ENCODE data around the gene TCEA2. TPM values are rescaled to one million over a fixed set of nuclear protein-coding genes. Genes with fewer than 3 reads are reported as not detected.
A peak's percentile ranks its signal among the peaks of the same experiment; 100 is the strongest.

Gene TCEA2
- total and polyA plus RNA-seq, 2 donors (not counting 1 experiment from before 2014, with no cell fraction given), result 58.1 to 63.9 TPM

DNA sequence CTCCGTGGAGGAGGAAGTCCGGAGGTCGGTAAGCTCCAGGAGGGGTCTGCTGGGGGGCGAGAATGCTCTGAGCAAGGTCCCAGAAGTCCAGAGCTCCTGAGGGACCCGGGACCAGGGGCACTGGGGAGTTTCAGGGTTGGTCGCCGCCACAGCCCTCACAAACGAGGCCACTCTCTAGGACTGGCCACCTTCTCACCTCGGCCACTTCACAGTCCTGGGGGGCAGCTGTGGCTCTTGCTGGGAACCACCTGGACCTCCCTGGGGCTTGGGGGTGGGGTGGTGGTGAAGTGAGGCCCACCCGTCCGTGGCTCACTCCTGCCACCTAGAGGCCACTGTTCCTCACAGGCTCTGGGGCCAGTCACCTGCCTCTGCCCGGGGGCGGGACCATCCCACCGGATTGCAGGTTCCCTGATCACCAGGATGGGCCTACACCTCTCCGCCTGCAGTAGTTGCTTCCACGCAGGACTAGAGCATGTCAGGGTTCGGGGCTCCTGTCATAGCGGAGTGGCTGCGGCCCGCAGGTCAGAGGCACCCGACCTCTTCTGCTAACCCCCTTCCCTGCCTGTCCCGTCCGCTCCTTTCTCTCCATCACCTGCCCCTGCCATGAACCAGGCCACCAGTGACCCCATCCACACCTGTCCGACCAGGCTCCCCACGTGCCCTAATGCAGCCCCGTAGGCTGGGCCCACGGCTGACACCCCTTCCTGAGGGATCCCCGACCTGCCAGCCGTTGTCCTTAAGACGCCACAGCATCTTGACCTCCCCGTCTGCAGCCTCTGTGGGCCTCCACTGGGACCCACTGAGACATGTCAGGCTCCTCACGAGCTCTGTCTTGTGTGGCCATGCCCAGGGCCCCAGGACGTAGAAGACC is 5.1 kb upstream of the TCEA2 start:
- H3K4me1 Mint-ChIP-seq, result peaks cover 16% of the 10 kb centered on the region
- WGBS (ENCODE audit: insufficient coverage), result 39% methylated on average over 30 of the region's 33 CpGs
- H3K27ac Mint-ChIP-seq, result peak overlapping the region; percentile 56
- Histone ChIP-seq H3K79me2 (ENCODE audit: control insufficient read depth, insufficient read depth, low read length) (no peaks in the 10 kb centered on the region), H3K27ac (ENCODE audit: low read length in 2 of 2) (no peak overlapping the region), H3K9me3 (ENCODE audit: control extremely low read depth in 1 of 3, control insufficient read depth in 2 of 3, insufficient read depth in 1 of 3, low read length in 2 of 3) (peaks cover 0 to 8% (median 0%) of the 10 kb centered on the region in 3 donors), H3K4me3 (ENCODE audit: control extremely low read depth in 1 of 5, extremely low read depth in 1 of 5, insufficient read depth in 1 of 5, low read depth in 2 of 5, low read length in 4 of 5) (no peak overlapping the region), H3K27me3 (replicated peaks in 1 of 4; ENCODE audit: control extremely low read depth in 1 of 4, control insufficient read depth in 3 of 4, insufficient read depth in 4 of 4, low read length in 3 of 4) (peaks cover 0 to 34% (median 11%) of the 10 kb centered on the region in 4 experiments), H3K4me2 (replicated peaks; ENCODE audit: low read depth, low read length, poor library complexity, severe bottlenecking) (peak overlapping the region; percentile 36), H3K9ac (ENCODE audit: low read length) (no peak overlapping the region), H3K36me3 (replicated peaks in 1 of 2; ENCODE audit: control extremely low read depth in 1 of 2, control insufficient read depth in 1 of 2, extremely low read depth in 1 of 2, insufficient read depth in 2 of 2, low read length in 1 of 2) (no peaks in the 10 kb centered on the region), H3K4me1 (ENCODE audit: control insufficient read depth in 2 of 2, insufficient read depth in 2 of 2, low read length in 2 of 2) (peaks cover 16 to 27% of the 10 kb centered on the region in 2 donors), H2AFZ (ENCODE audit: insufficient read depth, low read depth, low read length, poor library complexity, severe bottlenecking) (peak overlapping the region; percentile 27), H4K20me1 (ENCODE audit: control insufficient read depth, insufficient read depth, low read length, poor library complexity, severe bottlenecking) (no peaks in the 10 kb centered on the region)
- TF ChIP-seq EZH2 (IDR thresholded peaks at IDR 0.05; ENCODE audit: borderline replicate concordance, insufficient read depth, low read depth, low read length, poor library complexity, severe bottlenecking), result no peak
- TF ChIP-seq, protein P1, sequence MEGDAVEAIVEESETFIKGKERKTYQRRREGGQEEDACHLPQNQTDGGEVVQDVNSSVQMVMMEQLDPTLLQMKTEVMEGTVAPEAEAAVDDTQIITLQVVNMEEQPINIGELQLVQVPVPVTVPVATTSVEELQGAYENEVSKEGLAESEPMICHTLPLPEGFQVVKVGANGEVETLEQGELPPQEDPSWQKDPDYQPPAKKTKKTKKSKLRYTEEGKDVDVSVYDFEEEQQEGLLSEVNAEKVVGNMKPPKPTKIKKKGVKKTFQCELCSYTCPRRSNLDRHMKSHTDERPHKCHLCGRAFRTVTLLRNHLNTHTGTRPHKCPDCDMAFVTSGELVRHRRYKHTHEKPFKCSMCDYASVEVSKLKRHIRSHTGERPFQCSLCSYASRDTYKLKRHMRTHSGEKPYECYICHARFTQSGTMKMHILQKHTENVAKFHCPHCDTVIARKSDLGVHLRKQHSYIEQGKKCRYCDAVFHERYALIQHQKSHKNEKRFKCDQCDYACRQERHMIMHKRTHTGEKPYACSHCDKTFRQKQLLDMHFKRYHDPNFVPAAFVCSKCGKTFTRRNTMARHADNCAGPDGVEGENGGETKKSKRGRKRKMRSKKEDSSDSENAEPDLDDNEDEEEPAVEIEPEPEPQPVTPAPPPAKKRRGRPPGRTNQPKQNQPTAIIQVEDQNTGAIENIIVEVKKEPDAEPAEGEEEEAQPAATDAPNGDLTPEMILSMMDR (IDR thresholded peaks at IDR 0.05), result peak; percentile 83
- intact Hi-C loops (cut with micrococcal nuclease), result loop anchor here (1.0 kb wide), 1 partner anchor 20 kb away; no protein-coding TSS in a partner anchor
- ChIA-PET CTCF (interaction anchor here (0.6 to 3.2 kb wide), 16 partner anchors 8 to 561 kb away, joined by 3 to 22 read pairs (median 4); partner anchors contain the start of genes LKAAEAR1, PRPF6, SAMD10 and UCKL1), POLR2A (no interaction called here)
- DNase-seq (peak; percentile 80), ATAC-seq (ENCODE audit: low read depth) (peak; percentile 75)
- H3K27me3 Mint-ChIP-seq, result peaks cover 20% of the 10 kb centered on the region
- peak overlapping the region; percentile 39 for H3K4me3 Mint-ChIP-seq
- H3K9me3 Mint-ChIP-seq (ENCODE audit: insufficient read depth), result no peaks in the 10 kb centered on the region

Measured in B cell (primary cell).